K562 (cell line): ENCODE data around the gene HMGA1. TPM values are rescaled to one million over a fixed set of nuclear protein-coding genes. Genes with fewer than 3 reads are reported as not detected.

Experiments used
- CHD1 ChIP-seq: fragments of 200-600 bp; sonication (generic); IDR thresholded peaks from one replicate; pipeline ENCODE4 v1.6.1; 2012; ENCODE audit warnings: mild to moderate bottlenecking, moderate library complexity, low read length, inconsistent platforms
- CSDE1 ChIP-seq, 2 experiments: fragments of 450-650 bp; IDR thresholded peaks; 2 replicates each; pipeline ENCODE4 v1.6.1; 2016; ENCODE audit warnings: mild to moderate bottlenecking in 1 of 2
- EWSR1 ChIP-seq: fragments of 450-650 bp; IDR thresholded peaks from 2 replicates; pipeline ENCODE4 v1.6.1; 2018; ENCODE audit warnings: borderline replicate concordance, mild to moderate bottlenecking, low read depth, moderate library complexity; ENCODE audit not compliant: partially characterized antibody
- HSF4 ChIP-seq: fragments of 250-450 bp; sonication (Bioruptor Pico); IDR thresholded peaks from 2 replicates; pipeline ENCODE4 v2.1.2; 2022; ENCODE audit warnings: mild to moderate bottlenecking, moderate library complexity, borderline replicate concordance
- MBD2 ChIP-seq: sonication (generic); IDR thresholded peaks from 2 replicates; pipeline ENCODE4 v1.6.1; 2016; ENCODE audit warnings: low read depth, borderline replicate concordance
- PCBP2 ChIP-seq: fragments of 200-400 bp; formaldehyde crosslinking; IDR thresholded peaks from 2 replicates; pipeline ENCODE4 v1.6.1; 2018; ENCODE audit warnings: low read length, low read depth, mild to moderate bottlenecking, moderate library complexity; ENCODE audit not compliant: poor library complexity, severe bottlenecking
- SRSF1 ChIP-seq: fragments of 200-400 bp; formaldehyde crosslinking; IDR thresholded peaks from 2 replicates; pipeline ENCODE4 v1.6.1; 2017; ENCODE audit warnings: mild to moderate bottlenecking, low read depth, low read length, moderate library complexity
- ZBTB8A ChIP-seq: fragments of 450-650 bp; IDR thresholded peaks from 2 replicates; pipeline ENCODE4 v1.6.1; 2018; ENCODE audit warnings: mild to moderate bottlenecking, moderate library complexity; ENCODE audit not compliant: partially characterized antibody
- ZNF184 ChIP-seq: sonication (generic); formaldehyde crosslinking; IDR thresholded peaks from 2 replicates; pipeline ENCODE4 v1.5.0; 2020; ENCODE audit warnings: missing genetic modification reagents
- ZNF224 ChIP-seq: sonication (generic); formaldehyde crosslinking; IDR thresholded peaks from 2 replicates; pipeline ENCODE4 v1.8.0; 2022; ENCODE audit warnings: mild to moderate bottlenecking, missing genetic modification reagents
- ZNF324 ChIP-seq: fragments of 250-450 bp; sonication (Bioruptor Pico); IDR thresholded peaks from 2 replicates; pipeline ENCODE4 v1.4.0; 2020; ENCODE audit warnings: mild to moderate bottlenecking
- ZNF354B ChIP-seq: fragments of 250-450 bp; sonication (Bioruptor Pico); IDR thresholded peaks from 2 replicates; pipeline ENCODE4 v1.4.0; 2020
- ZNF699 ChIP-seq: fragments of 250-450 bp; sonication (Bioruptor Pico); IDR thresholded peaks from 2 replicates; pipeline ENCODE4 v1.8.0; 2021; ENCODE audit warnings: mild to moderate bottlenecking, moderate library complexity; ENCODE audit not compliant: insufficient replicate concordance
- ZNF79 ChIP-seq: fragments of 250-450 bp; sonication (Bioruptor Pico); IDR thresholded peaks from 2 replicates; pipeline ENCODE4 v1.4.0; 2020; ENCODE audit warnings: low read depth, mild to moderate bottlenecking, moderate library complexity
- ZSCAN29 ChIP-seq: fragments of 450-650 bp; IDR thresholded peaks from 2 replicates; pipeline ENCODE4 v1.6.1; 2017
- polyA plus RNA-seq, 8 experiments: library from polyadenylated mRNA; depleted of rRNA in 4 of 8; stranded (reverse) in 5 of 8; unstranded in 3 of 8; fragments of >200 nt; fragmentation: Nextera tagmentation in 2 of 8; fragmentation: Illumina TruSeq in 1 of 8; extraction: Ambion mirVana in 2 of 8; extraction: Trizol in 1 of 8; gene quantifications; 2 replicates each; pipeline versions ENCODE4 v1.2.1 to v1.2.3, GENCODE V29; 2011 to 2014; ENCODE audit warnings: inconsistent platforms in 1 of 8, missing spikeins in 1 of 8
- total RNA-seq, 7 experiments: library from RNA; depleted of rRNA in 6 of 7; stranded (reverse); fragments of >200 nt in 6 of 7; fragmentation: Illumina TruSeq in 2 of 7; extraction: Trizol in 2 of 7; gene quantifications; 2 replicates each; pipeline versions ENCODE4 v1.2.1 to v1.2.3, GENCODE V29; 2011 to 2021; ENCODE audit warnings: low replicate concordance in 1 of 7
- TF ChIP-seq, protein P1 (sequence below): sonication (generic); formaldehyde crosslinking; IDR thresholded peaks from 2 replicates; pipeline ENCODE4 v1.8.0; 2022; ENCODE audit warnings: missing genetic modification reagents, mild to moderate bottlenecking, borderline replicate concordance
- TF ChIP-seq, protein P2 (sequence below): sonication (generic); formaldehyde crosslinking; IDR thresholded peaks from 2 replicates; pipeline ENCODE4 v1.8.1; 2023; ENCODE audit warnings: mild to moderate bottlenecking, missing genetic modification reagents
- TF ChIP-seq, protein P3 (sequence below): IDR thresholded peaks from 3 replicates; pipeline ENCODE4 v1.6.1; 2011; ENCODE audit warnings: borderline replicate concordance, mild to moderate bottlenecking; ENCODE audit not compliant: insufficient read length, insufficient read depth
- TF ChIP-seq, protein P4 (sequence below): fragments of 450-650 bp; IDR thresholded peaks from 2 replicates; pipeline ENCODE4 v1.6.1; 2016; ENCODE audit warnings: antibody characterized with exemption

HMGA1 gene
- total and polyA plus RNA-seq, 9 of the 15 experiments (the other 6 are each of a cell fraction or from before 2014, with no cell fraction given) = 27.8 to 1,947 (median 594) TPM

DNA sequence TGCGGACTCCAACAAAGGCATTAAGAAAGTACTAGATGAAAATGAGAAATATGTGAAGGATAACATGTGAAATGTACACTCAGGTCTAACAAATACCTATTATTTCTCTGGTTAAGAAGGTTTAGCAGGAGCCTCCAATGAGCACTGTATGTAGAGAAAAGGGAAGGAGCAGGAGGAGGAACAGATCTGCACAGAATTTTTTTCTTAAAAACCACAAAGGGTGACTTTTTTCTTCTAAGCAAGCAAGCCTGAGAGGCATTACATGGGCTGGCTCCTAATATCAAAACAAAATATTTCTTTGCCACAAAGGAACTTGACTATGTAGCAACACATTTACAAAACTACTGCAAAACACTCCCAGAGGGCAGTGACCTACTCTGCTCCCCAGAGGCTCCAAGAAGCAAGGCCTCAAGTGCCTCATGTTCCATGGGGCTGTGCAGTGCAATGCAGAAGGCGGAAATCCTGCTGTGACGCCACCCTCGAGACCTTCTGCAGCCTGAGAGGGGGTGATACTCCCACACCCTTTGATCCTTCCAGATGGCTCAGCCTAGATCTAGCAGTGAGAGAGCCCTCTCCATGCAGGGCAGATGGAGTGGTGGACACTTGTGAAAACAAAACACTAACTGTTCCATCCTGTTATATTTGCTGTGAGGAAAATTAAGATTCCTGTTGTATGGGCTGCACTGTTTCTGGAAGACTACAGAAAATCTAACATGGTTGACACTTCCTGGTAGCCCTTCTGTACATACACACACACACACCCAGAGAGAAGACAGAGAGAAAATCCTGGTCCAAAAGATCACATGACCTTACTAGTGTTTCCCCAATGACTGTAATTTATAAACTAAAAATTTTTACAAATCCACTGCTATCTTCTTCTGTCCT, 48.1 kb downstream of the HMGA1 start (continued):
- TF ChIP-seq, protein P1, sequence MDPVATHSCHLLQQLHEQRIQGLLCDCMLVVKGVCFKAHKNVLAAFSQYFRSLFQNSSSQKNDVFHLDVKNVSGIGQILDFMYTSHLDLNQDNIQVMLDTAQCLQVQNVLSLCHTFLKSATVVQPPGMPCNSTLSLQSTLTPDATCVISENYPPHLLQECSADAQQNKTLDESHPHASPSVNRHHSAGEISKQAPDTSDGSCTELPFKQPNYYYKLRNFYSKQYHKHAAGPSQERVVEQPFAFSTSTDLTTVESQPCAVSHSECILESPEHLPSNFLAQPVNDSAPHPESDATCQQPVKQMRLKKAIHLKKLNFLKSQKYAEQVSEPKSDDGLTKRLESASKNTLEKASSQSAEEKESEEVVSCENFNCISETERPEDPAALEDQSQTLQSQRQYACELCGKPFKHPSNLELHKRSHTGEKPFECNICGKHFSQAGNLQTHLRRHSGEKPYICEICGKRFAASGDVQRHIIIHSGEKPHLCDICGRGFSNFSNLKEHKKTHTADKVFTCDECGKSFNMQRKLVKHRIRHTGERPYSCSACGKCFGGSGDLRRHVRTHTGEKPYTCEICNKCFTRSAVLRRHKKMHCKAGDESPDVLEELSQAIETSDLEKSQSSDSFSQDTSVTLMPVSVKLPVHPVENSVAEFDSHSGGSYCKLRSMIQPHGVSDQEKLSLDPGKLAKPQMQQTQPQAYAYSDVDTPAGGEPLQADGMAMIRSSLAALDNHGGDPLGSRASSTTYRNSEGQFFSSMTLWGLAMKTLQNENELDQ (CRISPR knock-in tag) = no peak
- TF ChIP-seq CSDE1 (IDR thresholded peaks at IDR 0.05) = no peak
- TF ChIP-seq ZNF354B (CRISPR knock-in tag) = no peak
- TF ChIP-seq CHD1 = no peak
- no peak for TF ChIP-seq ZNF184 (CRISPR knock-in tag)
- no peak for TF ChIP-seq PCBP2
- no peak for TF ChIP-seq ZNF324 (CRISPR knock-in tag)
- TF ChIP-seq ZBTB8A = no peak
- TF ChIP-seq ZSCAN29 = no peak
- no peak for TF ChIP-seq HSF4 (CRISPR knock-in tag)
- TF ChIP-seq, protein P2, sequence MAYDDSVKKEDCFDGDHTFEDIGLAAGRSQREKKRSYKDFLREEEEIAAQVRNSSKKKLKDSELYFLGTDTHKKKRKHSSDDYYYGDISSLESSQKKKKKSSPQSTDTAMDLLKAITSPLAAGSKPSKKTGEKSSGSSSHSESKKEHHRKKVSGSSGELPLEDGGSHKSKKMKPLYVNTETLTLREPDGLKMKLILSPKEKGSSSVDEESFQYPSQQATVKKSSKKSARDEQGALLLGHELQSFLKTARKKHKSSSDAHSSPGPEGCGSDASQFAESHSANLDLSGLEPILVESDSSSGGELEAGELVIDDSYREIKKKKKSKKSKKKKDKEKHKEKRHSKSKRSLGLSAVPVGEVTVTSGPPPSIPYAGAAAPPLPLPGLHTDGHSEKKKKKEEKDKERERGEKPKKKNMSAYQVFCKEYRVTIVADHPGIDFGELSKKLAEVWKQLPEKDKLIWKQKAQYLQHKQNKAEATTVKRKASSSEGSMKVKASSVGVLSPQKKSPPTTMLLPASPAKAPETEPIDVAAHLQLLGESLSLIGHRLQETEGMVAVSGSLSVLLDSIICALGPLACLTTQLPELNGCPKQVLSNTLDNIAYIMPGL (CRISPR knock-in tag) = no peak
- TF ChIP-seq ZNF79 = no peak
- TF ChIP-seq ZNF224 (CRISPR knock-in tag) = no peak
- no peak for TF ChIP-seq EWSR1
- TF ChIP-seq, protein P3, sequence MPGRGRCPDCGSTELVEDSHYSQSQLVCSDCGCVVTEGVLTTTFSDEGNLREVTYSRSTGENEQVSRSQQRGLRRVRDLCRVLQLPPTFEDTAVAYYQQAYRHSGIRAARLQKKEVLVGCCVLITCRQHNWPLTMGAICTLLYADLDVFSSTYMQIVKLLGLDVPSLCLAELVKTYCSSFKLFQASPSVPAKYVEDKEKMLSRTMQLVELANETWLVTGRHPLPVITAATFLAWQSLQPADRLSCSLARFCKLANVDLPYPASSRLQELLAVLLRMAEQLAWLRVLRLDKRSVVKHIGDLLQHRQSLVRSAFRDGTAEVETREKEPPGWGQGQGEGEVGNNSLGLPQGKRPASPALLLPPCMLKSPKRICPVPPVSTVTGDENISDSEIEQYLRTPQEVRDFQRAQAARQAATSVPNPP = no peak
- TF ChIP-seq ZNF699 = no peak
- TF ChIP-seq MBD2 = no peak
- TF ChIP-seq, protein P4, sequence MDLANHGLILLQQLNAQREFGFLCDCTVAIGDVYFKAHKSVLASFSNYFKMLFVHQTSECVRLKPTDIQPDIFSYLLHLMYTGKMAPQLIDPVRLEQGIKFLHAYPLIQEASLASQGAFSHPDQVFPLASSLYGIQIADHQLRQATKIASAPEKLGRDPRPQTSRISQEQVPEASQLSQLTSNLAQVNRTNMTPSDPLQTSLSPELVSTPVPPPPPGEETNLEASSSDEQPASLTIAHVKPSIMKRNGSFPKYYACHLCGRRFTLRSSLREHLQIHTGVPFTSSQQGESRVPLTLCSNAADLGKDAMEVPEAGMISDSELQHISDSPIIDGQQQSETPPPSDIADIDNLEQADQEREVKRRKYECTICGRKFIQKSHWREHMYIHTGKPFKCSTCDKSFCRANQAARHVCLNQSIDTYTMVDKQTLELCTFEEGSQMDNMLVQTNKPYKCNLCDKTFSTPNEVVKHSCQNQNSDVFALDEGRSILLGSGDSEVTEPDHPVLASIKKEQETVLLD = peak; percentile 58; the same call in 1 of the 2 replicates
- TF ChIP-seq SRSF1 = no peak
